ENCODE data around the gene GALP.
"Not testable (repeated sequence)": the region's sequence is repeated elsewhere in the genome, so short reads cannot be mapped to it uniquely, and the experiment has no call there.

Gene GALP

GRCh38 chr19:56175861-56176307 is at the start of gene GALP:
GALP (plus strand) TSS chr19:56176008; CDS start chr19:56177109, 1,101 bp downstream.
- FAIRE-seq = not testable (repeated sequence)

- FAIRE-seq = no peak
Measured at GRCh38 chr19:56126983-56127780, 48.6 kb upstream of the GALP start.

DNA sequence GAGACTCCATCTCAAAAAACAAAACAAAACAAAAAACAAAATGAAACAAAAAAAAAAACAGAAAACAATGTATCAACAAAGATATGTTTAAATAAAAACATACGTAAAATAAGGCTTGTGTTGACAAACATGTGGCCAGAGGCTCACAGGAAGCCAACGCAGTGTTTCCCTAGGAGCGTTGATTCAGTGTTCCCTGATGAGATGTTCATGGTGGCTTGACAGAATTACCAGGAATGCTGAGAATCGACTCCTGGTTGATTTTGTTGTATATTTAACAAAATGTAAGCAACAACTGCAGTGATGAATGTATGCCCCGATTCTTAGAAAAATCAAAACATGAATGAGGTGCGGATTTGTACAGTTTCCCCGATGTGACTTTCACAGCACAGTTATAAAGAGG is 45.8 kb upstream of the GALP start:
- no peak for FAIRE-seq

DNA sequence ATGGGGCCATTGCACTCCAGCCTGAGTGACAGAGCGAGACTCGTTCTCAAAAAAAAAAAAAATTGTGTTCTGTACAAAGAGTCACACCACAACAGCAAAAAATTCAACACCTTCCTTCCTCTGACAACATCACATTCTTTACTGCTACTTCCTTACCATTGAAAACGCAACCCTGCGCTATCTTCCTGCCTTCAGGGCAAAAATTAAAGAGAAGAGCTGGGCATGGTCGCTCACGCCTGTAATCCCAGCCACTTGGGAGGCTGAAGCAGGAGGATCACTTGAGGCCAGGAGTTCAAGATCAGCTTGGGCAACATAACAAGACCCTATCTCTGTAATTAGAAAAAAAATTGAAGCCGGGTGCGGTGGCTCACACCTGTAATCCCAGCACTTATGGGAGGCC is 44.2 kb upstream of the GALP start:
- FAIRE-seq = no peak

GRCh38 chr19:56132316-56132822 is 43.4 kb upstream of the GALP start:
- FAIRE-seq = no peak

DNA sequence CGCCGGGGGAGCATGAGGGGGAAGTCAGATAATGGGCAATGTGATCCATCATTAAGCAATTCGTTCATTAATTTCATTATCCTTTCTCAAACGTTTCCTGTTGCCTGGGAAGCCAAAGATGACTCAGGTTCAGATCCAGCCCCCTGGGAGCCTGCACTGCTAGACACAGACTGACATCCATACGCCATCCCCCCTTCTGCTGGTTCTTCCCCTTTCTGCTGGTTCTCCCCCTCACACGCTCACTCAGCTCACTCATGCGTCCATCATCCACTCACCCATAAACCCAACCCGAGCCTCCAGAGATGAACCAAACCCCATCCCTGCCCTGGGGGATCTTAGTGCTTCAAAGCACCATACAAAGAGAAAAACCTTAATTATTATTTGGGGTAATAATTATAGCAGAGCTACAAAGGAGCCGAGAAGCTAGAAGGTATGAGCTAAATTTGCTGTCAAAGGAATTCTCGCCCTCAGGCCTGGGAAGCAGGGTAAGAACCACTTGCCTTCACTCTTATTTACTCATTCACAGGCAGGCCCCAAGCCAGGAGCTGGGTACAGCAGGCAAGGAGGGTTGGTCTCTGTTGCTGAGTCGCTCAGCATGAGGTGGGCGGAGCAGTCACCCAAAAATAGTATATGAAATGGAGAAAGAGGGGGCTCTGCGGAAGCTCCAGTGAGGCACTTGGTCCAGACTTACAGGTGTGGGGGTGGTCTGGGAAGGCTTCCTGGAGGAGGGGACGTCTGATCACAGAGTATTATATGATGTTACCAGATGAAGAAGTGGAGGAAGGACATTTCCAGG is 41.8 kb upstream of the GALP start:
- FAIRE-seq = no peak

DNA sequence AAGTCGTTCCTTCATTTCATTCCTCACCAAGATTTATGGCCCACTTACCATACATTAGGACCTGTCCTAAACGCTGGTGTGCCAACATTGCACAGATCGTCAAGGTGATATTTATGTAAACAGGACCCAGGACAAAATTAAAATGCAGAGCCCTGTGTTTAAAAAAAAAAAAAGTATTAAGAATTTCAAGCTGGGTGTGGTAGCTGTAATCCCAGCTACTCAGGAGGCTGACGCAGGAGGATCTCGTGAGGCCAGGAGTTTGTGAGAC is 41.2 kb upstream of the GALP start:
- FAIRE-seq = no peak

GRCh38 chr19:56136362-56136761 is 39.4 kb upstream of the GALP start:
- no peak for FAIRE-seq

DNA sequence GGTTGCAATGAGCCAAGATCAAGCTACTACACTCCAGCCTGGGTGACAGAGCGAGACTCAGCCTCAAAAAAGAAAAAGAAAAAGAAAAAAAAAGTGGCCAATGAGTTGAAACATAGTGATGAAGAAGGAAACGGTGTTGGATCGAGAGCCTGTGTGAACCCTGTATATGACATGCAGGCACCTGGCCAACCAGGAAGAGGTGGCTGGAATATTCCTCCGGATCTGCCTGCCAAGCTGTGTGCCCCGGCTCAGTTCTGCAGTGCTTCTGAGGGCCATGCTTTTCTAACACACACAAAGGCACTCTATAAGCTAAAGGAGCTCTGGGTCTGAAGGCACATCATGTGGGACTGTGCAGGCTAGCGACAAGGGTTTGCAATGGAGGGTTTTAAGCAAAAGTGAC is 38.4 kb upstream of the GALP start:
- no peak for FAIRE-seq

- no peak for FAIRE-seq
Measured at GRCh38 chr19:56138069-56138468, 37.7 kb upstream of the GALP start.

- no peak for FAIRE-seq
Measured at GRCh38 chr19:56139847-56140582, 35.8 kb upstream of the GALP start.

DNA sequence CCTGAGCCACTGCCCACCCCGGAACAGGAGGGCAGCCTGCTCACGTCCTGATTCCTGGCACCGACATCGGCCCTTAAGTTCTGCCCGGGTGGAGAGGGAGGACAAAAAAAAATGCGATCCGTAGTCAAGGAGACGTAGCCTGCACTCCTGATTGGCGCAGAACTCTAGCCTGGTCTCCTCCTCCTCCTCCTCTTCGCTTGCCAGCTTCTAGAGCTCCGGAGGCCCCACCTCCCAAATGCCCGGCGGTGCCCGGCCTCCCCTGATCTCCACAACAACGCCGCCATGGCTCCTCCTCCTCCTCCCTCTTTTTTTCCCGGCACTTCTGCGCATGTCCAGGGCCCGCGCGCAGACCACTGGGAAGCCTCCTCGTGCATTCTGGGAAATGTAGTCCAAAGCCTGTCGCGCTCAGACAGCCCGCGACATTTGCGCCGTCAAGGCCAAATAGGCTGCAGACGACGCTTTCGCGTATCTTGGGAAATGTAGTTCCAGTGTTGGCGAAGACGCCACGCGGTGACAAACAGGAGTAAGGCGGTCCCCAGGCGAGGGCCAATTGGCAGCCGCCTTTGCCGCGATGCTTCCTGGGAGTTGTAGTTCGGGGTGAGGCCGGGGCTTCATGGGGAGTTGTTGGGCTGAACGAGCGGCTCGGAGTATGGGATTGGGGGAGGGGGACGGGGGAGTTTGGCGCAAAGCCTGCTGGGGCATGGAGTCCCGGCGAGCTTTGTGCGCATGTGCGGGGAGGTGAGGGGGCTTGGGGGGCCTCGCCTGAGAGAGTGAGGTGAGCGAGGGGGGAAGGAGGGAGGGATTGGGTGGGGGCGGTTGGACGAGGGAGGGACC is 35.0 kb upstream of the GALP start, which contains the start of gene ZNF444:
ZNF444 (plus strand) TSS at position 705 of the 834 bp plus-strand sequence. CDS start 5,625 bp downstream, outside the sequence.
- FAIRE-seq = peak; percentile 99

DNA sequence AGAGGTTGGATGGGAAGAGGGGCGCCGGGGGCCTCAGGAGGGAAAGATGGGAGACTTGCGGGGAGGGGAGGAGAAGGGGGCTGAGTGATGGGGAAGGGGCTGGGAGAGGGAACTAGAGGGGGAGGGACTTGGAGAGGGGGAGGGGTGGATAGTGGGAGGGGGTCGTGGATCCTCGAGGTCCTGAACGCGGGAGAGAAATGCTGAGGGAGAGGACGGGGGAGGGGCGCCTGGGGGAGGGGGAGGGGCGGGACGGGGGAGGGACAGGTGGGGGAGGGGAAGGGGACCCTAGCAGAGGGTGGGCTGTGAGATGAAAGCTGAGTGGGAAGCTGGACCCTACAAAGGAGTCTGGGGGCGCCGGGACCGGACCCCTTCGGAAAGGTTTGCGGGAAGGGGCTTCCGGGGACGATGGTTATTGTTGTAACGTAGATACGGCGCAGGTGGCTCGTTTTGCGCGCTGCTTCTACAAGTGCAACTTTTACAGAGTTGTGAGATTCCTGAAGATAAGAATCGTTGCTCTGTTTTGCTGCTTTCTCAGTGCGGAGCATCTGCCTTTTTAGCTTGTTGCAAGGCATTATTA is 34.3 kb upstream of the GALP start:
- FAIRE-seq = no peak

DNA sequence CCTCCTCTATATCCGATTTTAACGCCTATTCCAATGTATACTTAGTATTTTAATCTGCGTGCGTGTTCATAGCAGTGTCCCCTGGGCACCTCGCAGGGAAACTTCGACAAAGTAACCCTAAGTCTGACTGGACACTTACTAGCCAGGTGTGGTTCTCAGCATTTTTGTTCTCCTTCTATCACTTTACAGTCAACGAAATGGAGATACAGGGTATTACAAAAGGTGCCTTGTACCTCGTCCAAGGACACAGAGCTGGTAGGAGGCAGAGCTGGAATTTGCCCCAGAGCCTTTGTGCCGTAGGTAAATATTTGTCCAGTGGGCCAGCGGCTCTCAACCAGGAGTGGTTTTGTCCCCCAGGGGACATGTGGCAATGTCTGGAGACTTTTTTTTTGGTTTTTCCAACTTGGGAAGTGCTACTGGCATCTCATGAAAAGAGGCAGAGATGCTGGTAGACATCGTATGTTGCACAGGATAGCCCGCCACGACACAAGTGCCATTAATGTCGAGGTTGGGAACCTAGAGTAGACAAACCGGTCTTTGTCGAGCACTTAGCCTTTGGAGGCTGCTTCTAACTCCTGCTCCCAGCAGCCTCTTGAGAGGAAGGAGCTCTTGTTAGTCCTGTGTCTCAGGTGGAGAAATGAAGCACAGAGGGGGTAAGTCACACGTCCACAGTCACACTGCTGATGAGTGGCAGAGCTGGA is 33.6 kb upstream of the GALP start:
- no peak for FAIRE-seq

GRCh38 chr19:56142897-56143434 is 32.8 kb upstream of the GALP start:
- no peak for FAIRE-seq

DNA sequence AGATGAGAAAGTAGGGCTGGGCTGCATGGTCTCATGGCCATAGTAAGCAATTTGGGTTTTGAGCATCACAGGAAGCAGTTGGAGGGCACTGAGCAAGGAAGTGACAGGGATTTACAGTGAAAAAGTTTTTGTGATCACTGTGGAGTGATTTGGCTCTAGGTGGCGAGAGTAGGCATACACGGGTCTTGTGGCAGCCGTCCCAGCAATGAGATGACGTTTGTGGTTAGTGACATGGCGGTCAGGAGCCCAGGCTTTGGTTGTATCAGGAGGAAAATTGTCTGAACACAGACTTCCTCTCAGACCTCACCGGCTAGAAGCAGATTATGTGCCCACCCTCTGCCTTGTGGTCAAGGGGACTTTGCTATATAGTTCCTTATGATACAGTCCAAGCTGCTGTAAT is 31.4 kb upstream of the GALP start:
- FAIRE-seq = no peak

DNA sequence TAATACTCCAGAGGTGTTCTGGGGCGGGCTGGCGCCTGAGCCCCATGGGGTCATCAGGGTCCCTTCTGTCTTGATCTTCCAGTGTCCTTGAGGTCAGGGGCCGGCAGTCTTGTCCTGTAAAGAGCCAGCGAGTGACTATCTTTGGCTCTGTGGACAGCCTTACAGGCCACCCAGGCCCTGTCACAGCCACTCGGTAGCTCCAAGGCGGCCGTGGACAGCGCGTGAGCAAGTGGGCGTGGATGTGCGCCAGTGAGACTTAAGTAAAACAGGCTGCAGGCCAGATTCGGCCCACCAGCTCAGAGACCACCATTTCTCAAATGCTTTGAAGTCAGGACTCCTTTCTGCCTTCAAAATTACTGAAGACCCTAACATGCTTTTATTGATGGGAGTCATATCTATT is 31.0 kb upstream of the GALP start:
- no peak for FAIRE-seq

DNA sequence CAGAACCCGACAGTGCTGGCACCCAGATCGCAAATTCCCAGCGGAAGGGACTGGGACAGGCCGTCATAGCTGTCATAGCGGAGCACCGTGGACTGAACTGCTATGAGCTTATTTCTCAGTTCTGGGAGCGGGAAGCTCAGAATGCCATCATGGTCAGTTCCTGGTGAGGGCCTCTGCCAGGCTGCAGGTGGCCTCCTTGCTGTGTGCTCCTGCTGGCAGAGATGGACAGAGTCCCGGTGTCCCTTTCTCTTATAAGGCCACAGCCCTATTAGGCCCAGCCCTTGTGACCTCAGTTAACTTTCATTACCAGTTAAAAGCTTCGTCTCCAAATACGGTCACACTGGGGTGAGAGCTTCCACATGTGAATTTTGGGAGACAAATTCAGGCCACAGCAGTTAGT is 30.1 kb upstream of the GALP start:
- FAIRE-seq = no peak

DNA sequence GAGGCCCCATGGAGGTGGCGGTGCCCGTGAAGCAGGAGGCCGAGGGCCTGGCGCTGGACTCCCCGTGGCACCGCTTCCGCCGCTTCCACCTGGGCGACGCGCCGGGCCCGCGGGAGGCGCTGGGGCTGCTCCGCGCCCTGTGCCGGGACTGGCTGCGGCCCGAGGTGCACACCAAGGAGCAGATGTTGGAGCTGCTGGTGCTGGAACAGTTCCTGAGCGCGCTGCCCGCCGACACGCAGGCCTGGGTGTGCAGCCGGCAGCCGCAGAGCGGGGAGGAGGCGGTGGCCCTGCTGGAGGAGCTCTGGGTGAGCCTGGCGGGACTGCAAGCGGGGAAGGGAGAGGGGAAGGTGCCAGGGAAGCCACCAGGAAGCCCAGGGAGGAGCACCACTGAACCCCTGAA is 28.9 kb upstream of the GALP start:
- no peak for FAIRE-seq

- no peak for FAIRE-seq
Measured at GRCh38 chr19:56147307-56147706, 28.5 kb upstream of the GALP start.

DNA sequence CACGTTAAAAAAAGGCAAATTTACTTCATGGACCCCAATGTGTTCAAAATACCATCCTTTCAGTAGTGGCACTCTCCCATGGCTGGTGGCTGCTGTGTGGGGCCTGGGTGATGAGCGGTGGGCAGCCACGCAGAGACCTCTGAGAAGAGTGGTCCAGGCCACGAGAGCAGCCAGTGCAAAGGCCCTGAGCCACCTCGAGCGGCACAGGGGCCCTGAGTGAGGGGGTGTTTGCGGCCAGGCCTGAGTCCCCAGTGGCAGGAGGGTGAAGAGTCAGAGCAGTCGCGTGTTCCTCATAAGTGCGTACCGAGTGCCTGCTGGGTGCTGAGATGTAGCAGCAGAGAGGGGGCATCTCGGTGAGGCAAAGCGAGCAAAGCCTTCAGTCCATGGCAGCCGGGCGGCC is 27.7 kb upstream of the GALP start:
- no peak for FAIRE-seq

All from endometrium (tissue), 2 donors.